Left lung (tissue), 10 donors: ENCODE measurements around the gene TRMT61A. TPM values are rescaled to one million over a fixed set of nuclear protein-coding genes. Genes with fewer than 3 reads are reported as not detected.

Source experiments
- ATAC-seq: fragments of 200-7000 bp; cut with Tn5 transposase; one replicate; pipeline ENCODE4 v1.9.1; 2020; ENCODE audit warnings: moderate library complexity
- DNase-seq, 4 donors: peaks; one replicate each; pipeline ENCODE4 v3.0.0-alpha.2; 2013 to 2020
- H3K27ac ChIP-seq, 2 donors: fragments of 200-600 bp; sonication (generic) in 1 of 2; one replicate each; pipeline versions ENCODE4 v1.5.0 to v1.8.0; 2020 to 2021
- H3K27me3 ChIP-seq, 2 donors: fragments of 200-600 bp; sonication (generic) in 1 of 2; one replicate each; pipeline versions ENCODE4 v1.5.0 to v1.8.0; 2020 to 2021
- H3K36me3 ChIP-seq, 2 donors: fragments of 200-600 bp; sonication (generic) in 1 of 2; one replicate each; pipeline versions ENCODE4 v1.5.0 to v1.8.0; 2020 to 2021
- H3K4me1 ChIP-seq, 2 donors: fragments of 200-600 bp; one replicate each; pipeline ENCODE4 v1.8.0; 2021
- H3K4me3 ChIP-seq, 2 donors: fragments of 200-600 bp; sonication (generic) in 1 of 2; one replicate each; pipeline versions ENCODE4 v1.5.0 to v1.8.0; 2020 to 2021; ENCODE audit warnings: mild to moderate bottlenecking in 1 of 2
- H3K9me3 ChIP-seq, 2 donors: fragments of 200-600 bp; sonication (generic) in 1 of 2; one replicate each; pipeline versions ENCODE4 v1.5.0 to v1.8.0; 2020 to 2021
- intact Hi-C, 2 donors: fragments of 100-400 bp; cut with DNase I; formaldehyde crosslinking; loops; one replicate each; pipeline versions ENCODE4 v1.11.2 to v1.14.2; 2022
- polyA plus RNA-seq, 6 donors: library from polyadenylated mRNA; unstranded; fragments of 120-200 nt; gene quantifications; one replicate each; pipeline ENCODE4 v1.2.1, GENCODE V29; 2013; ENCODE audit not compliant: insufficient read length in 6 of 6
- total RNA-seq, 2 donors: library from RNA; stranded (reverse); fragmentation: NEBNext Ultra II Directional; extraction: Animal tissue kit (Norgen Biotek cat#: 25700); gene quantifications; one replicate each; pipeline ENCODE4 v1.2.1, GENCODE V29; 2021
- TF ChIP-seq, protein P1 (sequence below), 2 donors: fragments of 200-600 bp; sonication (generic) in 1 of 2; IDR thresholded peaks; one replicate each; pipeline versions ENCODE4 v1.5.0 to v1.8.0; 2021; ENCODE audit warnings: antibody characterized with exemption in 2 of 2
- donor health status: DM: no; HTN: yes; CAD: no.
- donor health status: DM: no; HTN: no; CAD: no.

Gene TRMT61A
- total and polyA plus RNA-seq, 8 donors = 6.0 to 12.6 (median 7.9) TPM

DNA sequence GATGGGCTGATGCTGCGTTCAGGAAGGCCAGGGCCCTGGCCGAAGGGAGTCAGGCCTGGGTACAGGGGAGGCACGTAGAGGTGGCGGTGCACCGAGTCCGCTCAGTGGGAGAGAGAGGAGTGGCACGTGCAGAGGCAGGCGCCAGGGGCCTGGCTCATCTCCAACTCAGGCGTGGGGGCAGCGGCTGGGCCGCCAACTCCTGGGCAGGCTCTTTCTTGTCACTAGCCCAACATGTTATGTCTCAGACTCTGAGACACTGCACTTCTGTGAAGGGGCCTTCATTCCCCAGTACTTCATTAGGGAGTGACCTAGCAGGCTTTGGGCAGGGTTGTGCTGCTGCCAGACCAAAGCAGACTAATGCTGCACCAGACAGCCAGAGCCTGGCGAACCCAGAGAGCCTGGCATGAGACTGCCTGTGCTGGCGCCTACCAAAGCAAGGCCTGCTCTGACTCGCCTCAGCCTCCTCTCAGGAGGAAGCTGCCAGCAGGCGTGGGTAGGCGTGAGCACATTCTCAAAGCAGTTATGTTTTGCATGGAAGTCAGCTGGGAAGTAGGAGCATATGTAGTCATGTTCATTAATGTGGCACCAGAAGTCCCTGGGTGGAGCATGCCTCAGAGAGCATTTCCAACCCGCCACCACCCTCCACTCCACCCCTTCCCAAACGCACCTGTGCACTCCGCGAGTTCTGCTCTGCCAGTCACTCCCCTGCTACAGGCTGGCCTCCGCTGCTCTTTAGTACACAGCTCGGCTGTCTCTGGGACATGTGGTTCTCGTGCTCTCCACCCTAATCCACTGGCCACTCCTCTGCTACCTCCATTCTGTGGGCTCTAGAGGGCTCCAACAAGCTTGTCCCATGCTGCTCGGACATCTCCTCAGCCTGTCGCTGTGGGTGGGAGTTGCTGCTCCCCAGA is 16.0 kb upstream of the TRMT61A start:
- no peaks in the 10 kb centered on the region for H3K27me3 ChIP-seq
- H3K36me3 ChIP-seq = peaks cover 0 to 40% of the 10 kb centered on the region in 2 donors
- no peak overlapping the region for H3K4me3 ChIP-seq
- H3K27ac ChIP-seq = peak overlapping the region; percentile 48 to 80
- peak in 3 of 4 donors; percentile 75 to 81 (median 81) for DNase-seq
- H3K4me1 ChIP-seq = peaks cover 5 to 17% of the 10 kb centered on the region in 2 donors
- ATAC-seq = peak; percentile 85
- TF ChIP-seq, protein P1, sequence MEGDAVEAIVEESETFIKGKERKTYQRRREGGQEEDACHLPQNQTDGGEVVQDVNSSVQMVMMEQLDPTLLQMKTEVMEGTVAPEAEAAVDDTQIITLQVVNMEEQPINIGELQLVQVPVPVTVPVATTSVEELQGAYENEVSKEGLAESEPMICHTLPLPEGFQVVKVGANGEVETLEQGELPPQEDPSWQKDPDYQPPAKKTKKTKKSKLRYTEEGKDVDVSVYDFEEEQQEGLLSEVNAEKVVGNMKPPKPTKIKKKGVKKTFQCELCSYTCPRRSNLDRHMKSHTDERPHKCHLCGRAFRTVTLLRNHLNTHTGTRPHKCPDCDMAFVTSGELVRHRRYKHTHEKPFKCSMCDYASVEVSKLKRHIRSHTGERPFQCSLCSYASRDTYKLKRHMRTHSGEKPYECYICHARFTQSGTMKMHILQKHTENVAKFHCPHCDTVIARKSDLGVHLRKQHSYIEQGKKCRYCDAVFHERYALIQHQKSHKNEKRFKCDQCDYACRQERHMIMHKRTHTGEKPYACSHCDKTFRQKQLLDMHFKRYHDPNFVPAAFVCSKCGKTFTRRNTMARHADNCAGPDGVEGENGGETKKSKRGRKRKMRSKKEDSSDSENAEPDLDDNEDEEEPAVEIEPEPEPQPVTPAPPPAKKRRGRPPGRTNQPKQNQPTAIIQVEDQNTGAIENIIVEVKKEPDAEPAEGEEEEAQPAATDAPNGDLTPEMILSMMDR (IDR thresholded peaks at IDR 0.05) = no peak
- H3K9me3 ChIP-seq = no peaks in the 10 kb centered on the region
- intact Hi-C loops = no loop called here

DNA sequence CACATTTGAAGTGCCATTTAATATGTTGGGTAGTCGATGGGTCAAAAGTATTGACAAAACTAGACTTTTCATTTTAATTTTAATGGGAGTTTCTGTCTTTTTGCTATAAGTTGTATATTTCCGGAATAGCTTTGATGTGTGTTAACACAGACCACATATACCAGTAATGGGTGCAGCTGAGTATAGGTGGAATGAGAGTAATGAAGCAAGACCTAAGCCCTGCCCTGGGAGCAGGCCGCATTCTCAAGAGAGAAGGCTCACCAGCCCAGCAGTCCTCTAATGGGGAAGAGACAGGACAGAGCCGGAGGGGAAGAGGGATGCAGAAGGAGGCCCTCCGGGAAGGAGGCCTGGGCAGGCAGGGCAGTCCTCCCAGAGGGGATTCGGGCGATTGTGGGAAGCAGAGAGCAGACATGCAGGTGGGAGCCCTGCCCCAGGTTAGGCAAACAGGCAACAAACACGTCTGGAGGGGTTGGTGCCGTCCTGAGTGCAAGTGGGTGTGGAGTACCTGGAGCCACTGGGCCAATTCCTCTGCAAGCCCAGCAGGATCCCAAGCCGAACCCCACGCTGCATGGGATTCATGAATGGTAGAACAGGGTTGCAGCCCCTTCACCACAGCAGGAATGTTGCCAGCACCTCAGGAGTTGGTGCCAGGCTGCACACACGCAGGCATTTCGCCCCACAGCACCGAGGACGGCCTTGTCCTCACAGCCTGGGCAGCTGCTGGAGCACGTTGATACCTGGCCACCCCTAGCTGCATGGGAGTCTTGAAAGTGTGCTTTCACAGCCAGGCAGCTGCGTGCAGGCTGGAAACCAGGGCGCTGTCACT is 14.2 kb upstream of the TRMT61A start:
- Histone ChIP-seq H3K27ac (no peak overlapping the region), H3K4me3 (no peak overlapping the region), H3K4me1 (peaks cover 17 to 36% of the 10 kb centered on the region in 2 donors), H3K27me3 (no peaks in the 10 kb centered on the region), H3K9me3 (no peaks in the 10 kb centered on the region), H3K36me3 (peaks cover 0 to 23% of the 10 kb centered on the region in 2 donors)
- ATAC-seq = no peak
- TF ChIP-seq, protein P1 (IDR thresholded peaks at IDR 0.05) = no peak
- peak in 2 of 4 donors; percentile 18 to 61 for DNase-seq
- intact Hi-C loops = no loop called here

DNA sequence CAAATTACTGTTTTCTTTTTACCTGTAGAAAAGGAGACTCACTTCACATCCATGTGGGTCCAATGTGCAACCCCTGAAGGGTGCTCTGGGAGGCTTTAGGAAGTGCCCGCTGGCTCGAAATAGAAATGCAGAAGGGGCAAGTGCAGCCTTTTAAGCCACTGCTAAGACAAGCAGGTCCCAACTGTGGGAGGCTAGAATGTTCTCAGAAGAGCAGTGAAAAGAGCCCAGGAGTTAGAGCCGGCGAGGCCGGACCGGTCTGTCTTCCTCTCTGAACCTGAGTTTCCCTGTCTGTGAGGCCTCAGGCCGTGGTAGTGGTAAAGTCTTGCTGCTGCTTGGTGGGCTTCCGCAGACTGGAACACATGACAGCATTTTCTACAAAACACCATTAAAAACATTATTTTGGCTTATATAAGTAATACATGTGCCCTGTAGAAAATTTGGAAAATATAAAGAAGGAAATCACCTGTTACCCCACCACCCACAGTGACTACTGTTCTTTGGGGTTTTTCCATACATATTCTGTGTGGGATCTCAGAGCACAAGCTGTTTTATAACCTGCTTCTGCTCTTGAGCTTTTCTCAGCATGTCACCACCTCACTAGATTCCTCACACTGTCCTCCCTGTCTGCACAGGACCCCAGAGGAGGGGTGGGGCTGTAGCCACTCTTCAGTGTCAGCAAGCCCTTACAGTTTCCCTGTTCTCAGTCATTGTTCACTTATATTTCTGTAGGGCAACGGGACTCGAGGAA is 12.4 kb upstream of the TRMT61A start:
- ATAC-seq = no peak
- H3K4me3 ChIP-seq = no peak overlapping the region
- H3K4me1 ChIP-seq = peaks cover 28 to 53% of the 10 kb centered on the region in 2 donors
- no peaks in the 10 kb centered on the region for H3K9me3 ChIP-seq
- peaks cover 0 to 17% of the 10 kb centered on the region in 2 donors for H3K27me3 ChIP-seq
- TF ChIP-seq, protein P1 (IDR thresholded peaks at IDR 0.05) = no peak
- DNase-seq = no peak
- H3K27ac ChIP-seq = no peak overlapping the region
- intact Hi-C loops = no loop called here
- peaks cover 0 to 5% of the 10 kb centered on the region in 2 donors for H3K36me3 ChIP-seq

DNA sequence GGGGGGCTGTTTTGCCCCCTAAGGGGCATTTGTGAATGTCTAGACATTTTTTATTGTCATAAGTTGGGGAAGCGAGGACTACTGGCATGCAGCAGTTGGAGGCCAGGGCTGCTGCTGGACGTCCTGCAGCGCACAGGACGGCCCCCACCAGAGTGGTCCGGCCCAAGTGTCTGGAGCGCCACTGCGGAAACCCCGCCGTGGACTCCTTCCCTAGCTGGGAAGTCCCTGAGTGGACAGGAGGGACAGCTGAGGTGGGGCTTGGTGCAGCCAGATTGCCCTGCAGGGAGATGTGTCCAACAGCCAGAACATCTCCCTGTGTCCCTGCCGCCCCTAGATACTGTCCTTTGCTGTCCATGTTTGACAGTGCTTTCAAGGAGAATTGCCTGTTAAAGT is 11.8 kb upstream of the TRMT61A start:
- H3K36me3 ChIP-seq = peaks cover 0 to 5% of the 10 kb centered on the region in 2 donors
- intact Hi-C loops = no loop called here

More for the DNA sequence above, 11.8 kb upstream of the TRMT61A start:
- DNase-seq = no peak
- ATAC-seq = no peak
- Histone ChIP-seq H3K27ac (no peak overlapping the region), H3K9me3 (no peaks in the 10 kb centered on the region), H3K27me3 (peaks cover 3 to 22% of the 10 kb centered on the region in 2 donors), H3K4me1 (peaks cover 28 to 58% of the 10 kb centered on the region in 2 donors), H3K4me3 (no peak overlapping the region)
- TF ChIP-seq, protein P1 (IDR thresholded peaks at IDR 0.05) = no peak
